ENCODE measurements around the gene SLC9A9.

The SLC9A9 gene

DNA sequence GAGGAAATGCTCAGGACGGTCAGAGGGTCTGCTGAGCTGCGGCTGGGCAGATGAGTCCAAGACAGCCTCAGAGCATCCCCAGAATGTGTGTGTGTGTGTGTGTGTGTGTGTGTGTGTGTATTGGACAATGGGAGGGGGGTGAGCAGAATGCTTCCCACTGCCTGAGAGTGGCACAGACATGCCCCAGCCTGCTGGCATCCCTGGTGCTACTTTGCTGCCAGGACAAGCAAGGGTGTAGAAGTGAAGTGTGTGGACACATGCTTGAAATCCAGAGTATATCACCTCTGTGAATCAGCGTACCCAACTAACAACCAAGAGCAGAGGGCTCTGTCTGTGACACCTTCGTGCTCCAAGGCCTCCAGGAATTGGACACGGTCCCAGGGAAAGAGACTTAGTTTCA is 76.3 kb downstream of the SLC9A9 start:
- TF ChIP-seq OSR1 (CRISPR knock-in tag; IDR thresholded peaks at IDR 0.05) (no peak), CSDC2 (CRISPR knock-in tag; IDR thresholded peaks at IDR 0.05) (no peak)
- ATAC-seq = no peak

DNA sequence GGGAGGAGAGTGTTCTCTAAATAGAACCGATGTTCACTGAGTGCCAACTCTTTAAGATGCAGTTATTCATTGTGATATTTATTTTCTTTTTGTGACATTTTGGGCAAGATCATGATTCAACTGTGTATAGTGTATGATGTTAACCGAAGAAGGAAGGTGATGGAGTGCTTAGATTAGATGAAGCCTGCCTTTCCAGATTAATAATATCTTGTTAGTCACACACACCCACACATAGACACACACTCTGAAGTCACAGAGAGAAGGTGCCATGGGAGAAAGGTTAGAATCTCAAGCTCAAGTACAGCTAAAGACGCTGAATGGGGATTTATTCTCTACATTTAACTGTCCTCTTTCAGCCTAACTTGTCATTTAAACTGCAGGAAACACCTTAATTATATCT is 77.0 kb downstream of the SLC9A9 start:
- TF ChIP-seq ZFP3 (CRISPR knock-in tag; IDR thresholded peaks at IDR 0.05) (no peak), OSR1 (CRISPR knock-in tag; IDR thresholded peaks at IDR 0.05) (no peak), ZNF565 (CRISPR knock-in tag; conservative IDR thresholded peaks at IDR 0.05; ENCODE audit: low read depth) (no peak), GLIS3 (CRISPR knock-in tag; IDR thresholded peaks at IDR 0.05) (no peak), ZNF8 (CRISPR knock-in tag; IDR thresholded peaks at IDR 0.05) (no peak), ISL1 (CRISPR knock-in tag; IDR thresholded peaks at IDR 0.05) (no peak), PPARA (CRISPR knock-in tag; IDR thresholded peaks at IDR 0.05; ENCODE audit: borderline replicate concordance) (no peak), ARNTL (CRISPR knock-in tag; IDR thresholded peaks at IDR 0.05; ENCODE audit: borderline replicate concordance, low read depth) (no peak), ZFP30 (CRISPR knock-in tag; IDR thresholded peaks at IDR 0.05) (no peak), ZNF70 (CRISPR knock-in tag; IDR thresholded peaks at IDR 0.05) (no peak)
- TF ChIP-seq, protein P1, sequence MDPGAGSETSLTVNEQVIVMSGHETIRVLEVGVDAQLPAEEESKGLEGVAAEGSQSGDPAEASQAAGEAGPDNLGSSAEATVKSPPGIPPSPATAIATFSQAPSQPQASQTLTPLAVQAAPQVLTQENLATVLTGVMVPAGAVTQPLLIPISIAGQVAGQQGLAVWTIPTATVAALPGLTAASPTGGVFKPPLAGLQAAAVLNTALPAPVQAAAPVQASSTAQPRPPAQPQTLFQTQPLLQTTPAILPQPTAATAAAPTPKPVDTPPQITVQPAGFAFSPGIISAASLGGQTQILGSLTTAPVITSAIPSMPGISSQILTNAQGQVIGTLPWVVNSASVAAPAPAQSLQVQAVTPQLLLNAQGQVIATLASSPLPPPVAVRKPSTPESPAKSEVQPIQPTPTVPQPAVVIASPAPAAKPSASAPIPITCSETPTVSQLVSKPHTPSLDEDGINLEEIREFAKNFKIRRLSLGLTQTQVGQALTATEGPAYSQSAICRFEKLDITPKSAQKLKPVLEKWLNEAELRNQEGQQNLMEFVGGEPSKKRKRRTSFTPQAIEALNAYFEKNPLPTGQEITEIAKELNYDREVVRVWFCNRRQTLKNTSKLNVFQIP (CRISPR knock-in tag; IDR thresholded peaks at IDR 0.05; ENCODE audit: borderline replicate concordance, low read depth) = no peak
- TF ChIP-seq, protein P2, sequence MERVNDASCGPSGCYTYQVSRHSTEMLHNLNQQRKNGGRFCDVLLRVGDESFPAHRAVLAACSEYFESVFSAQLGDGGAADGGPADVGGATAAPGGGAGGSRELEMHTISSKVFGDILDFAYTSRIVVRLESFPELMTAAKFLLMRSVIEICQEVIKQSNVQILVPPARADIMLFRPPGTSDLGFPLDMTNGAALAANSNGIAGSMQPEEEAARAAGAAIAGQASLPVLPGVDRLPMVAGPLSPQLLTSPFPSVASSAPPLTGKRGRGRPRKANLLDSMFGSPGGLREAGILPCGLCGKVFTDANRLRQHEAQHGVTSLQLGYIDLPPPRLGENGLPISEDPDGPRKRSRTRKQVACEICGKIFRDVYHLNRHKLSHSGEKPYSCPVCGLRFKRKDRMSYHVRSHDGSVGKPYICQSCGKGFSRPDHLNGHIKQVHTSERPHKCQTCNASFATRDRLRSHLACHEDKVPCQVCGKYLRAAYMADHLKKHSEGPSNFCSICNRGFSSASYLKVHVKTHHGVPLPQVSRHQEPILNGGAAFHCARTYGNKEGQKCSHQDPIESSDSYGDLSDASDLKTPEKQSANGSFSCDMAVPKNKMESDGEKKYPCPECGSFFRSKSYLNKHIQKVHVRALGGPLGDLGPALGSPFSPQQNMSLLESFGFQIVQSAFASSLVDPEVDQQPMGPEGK (CRISPR knock-in tag; IDR thresholded peaks at IDR 0.05; ENCODE audit: borderline replicate concordance) = no peak
- ATAC-seq = no peak

DNA sequence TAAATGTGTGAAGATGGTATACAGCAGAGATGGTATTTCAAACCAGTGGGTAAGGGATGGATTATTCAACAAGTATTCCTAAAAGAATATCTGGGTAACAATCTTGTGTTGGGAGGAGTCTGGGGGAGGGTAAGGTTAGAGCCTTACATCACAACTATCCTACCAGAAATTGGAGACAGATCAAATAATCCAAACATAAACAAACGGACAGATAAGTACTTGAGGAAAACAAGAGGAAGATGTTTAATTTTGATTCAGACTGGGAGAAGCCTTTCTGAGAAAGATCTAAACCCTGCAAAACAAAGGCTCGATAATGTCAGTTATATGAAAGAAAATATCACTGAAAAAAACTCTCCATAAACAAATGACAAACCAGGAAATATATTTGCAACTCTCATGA is 77.9 kb downstream of the SLC9A9 start:
- no peak for TF ChIP-seq ZNF8 (CRISPR knock-in tag; IDR thresholded peaks at IDR 0.05)
- TF ChIP-seq ZFP3 (CRISPR knock-in tag; IDR thresholded peaks at IDR 0.05) = no peak
- TF ChIP-seq GLIS3 (CRISPR knock-in tag; IDR thresholded peaks at IDR 0.05) = no peak
- no peak for TF ChIP-seq ZNF565 (CRISPR knock-in tag; conservative IDR thresholded peaks at IDR 0.05; ENCODE audit: low read depth)
- no peak for TF ChIP-seq ISL1 (CRISPR knock-in tag; IDR thresholded peaks at IDR 0.05)
- no peak for TF ChIP-seq SNAI2 (CRISPR knock-in tag; IDR thresholded peaks at IDR 0.05)
- no peak for TF ChIP-seq TCF4 (CRISPR knock-in tag; IDR thresholded peaks at IDR 0.05; ENCODE audit: borderline replicate concordance)
- no peak for TF ChIP-seq CSDC2 (CRISPR knock-in tag; IDR thresholded peaks at IDR 0.05)
- no peak for TF ChIP-seq OSR1 (CRISPR knock-in tag; IDR thresholded peaks at IDR 0.05)
- no peak for TF ChIP-seq TSHZ2 (CRISPR knock-in tag; IDR thresholded peaks at IDR 0.05)
- TF ChIP-seq ZNF70 (CRISPR knock-in tag; IDR thresholded peaks at IDR 0.05) = no peak
- no peak for ATAC-seq

DNA sequence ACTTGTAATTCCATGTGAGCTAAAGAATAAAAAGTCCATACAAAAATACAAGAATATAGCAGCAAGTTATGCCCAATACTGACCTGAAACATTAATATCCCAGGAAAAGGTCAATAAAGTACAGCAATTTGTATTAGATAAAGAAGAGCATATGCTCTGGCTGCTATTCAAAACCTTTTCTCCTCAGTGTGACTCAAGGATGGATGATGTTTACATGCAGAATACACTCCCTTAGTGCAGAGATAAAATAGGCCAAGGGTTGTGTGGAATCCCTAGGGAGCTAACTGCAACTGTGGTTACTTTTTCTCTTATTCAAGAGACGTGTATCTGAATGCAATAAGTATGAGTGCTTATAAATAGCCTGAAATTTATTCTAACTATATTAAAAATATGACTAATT is 78.7 kb downstream of the SLC9A9 start:
- no peak for ATAC-seq
- TF ChIP-seq CSDC2 (CRISPR knock-in tag; IDR thresholded peaks at IDR 0.05) = no peak
- TF ChIP-seq TOX (CRISPR knock-in tag; IDR thresholded peaks at IDR 0.05; ENCODE audit: borderline replicate concordance) = no peak
- no peak for TF ChIP-seq PPARA (CRISPR knock-in tag; IDR thresholded peaks at IDR 0.05; ENCODE audit: borderline replicate concordance)
- TF ChIP-seq ZNF8 (CRISPR knock-in tag; IDR thresholded peaks at IDR 0.05) = no peak
- TF ChIP-seq ISL1 (CRISPR knock-in tag; IDR thresholded peaks at IDR 0.05) = no peak
- no peak for TF ChIP-seq ZNF70 (CRISPR knock-in tag; IDR thresholded peaks at IDR 0.05)
- no peak for TF ChIP-seq RARB (CRISPR knock-in tag; IDR thresholded peaks at IDR 0.05)
- no peak for TF ChIP-seq ZC3H10 (CRISPR knock-in tag; IDR thresholded peaks at IDR 0.05)
- TF ChIP-seq TCF4 (CRISPR knock-in tag; IDR thresholded peaks at IDR 0.05; ENCODE audit: borderline replicate concordance) = no peak
- no peak for TF ChIP-seq ESRRG (CRISPR knock-in tag; IDR thresholded peaks at IDR 0.05)
- no peak for TF ChIP-seq OSR1 (CRISPR knock-in tag; IDR thresholded peaks at IDR 0.05)
- TF ChIP-seq TSHZ2 (CRISPR knock-in tag; IDR thresholded peaks at IDR 0.05) = no peak
- TF ChIP-seq SNAI2 (CRISPR knock-in tag; IDR thresholded peaks at IDR 0.05) = no peak
